H1 (cell line): Measurements from ENCODE around the gene CHI3L2. TPM values are rescaled to one million over a fixed set of nuclear protein-coding genes. Genes with fewer than 3 reads are reported as not detected.

ENCODE experiments used
- CTCF ChIA-PET: fragments of 300-600 bp; sonication (Branson Sonifier 250); formaldehyde crosslinking; loops from one replicate; lab custom pipeline; 2021; ENCODE audit not compliant: partially characterized antibody; lab: Charles Lee
- POLR2A ChIA-PET: fragments of 300-600 bp; sonication (Branson Sonifier 250); formaldehyde crosslinking; loops from one replicate; lab custom pipeline; 2021; ENCODE audit warnings: inconsistent platforms; ENCODE audit not compliant: partially characterized antibody; lab: Charles Lee
- DNase-seq, 2 experiments: peaks; one replicate each; pipeline versions ENCODE4 v3.0.0 to v3.0.0-alpha.2; 2010 to 2022; ENCODE audit warnings: low spot score in 2 of 2, low read depth in 1 of 2, mixed read lengths in 1 of 2
- FAIRE-seq: peaks from 2 replicates; lab custom pipeline; 2011; peaks lifted over from hg19 to GRCh38; lab: Jason Lieb, UNC
- H2AFZ ChIP-seq: 2 replicates; pipeline ENCODE4 v1.8.1; 2012; ENCODE audit warnings: low read length, inconsistent platforms
- H2AK5ac ChIP-seq: 2 replicates; pipeline ENCODE4 v1.6.1; 2013; ENCODE audit warnings: low read depth, low read length
- H2BK120ac ChIP-seq: replicated peaks from 2 replicates; pipeline ENCODE3; 2013; ENCODE audit warnings: low read depth, low read length, inconsistent platforms
- H2BK12ac ChIP-seq: 2 replicates; pipeline ENCODE4 v1.6.1; 2013; ENCODE audit warnings: low read depth, low read length
- H2BK15ac ChIP-seq: 2 replicates; pipeline ENCODE4 v1.6.1; 2013; ENCODE audit warnings: low read length
- H2BK20ac ChIP-seq: 2 replicates; pipeline ENCODE4 v1.6.1; 2013; ENCODE audit warnings: low read length
- H2BK5ac ChIP-seq: 2 replicates; pipeline ENCODE4 v1.6.1; 2013; ENCODE audit warnings: low read depth, low read length
- H3K14ac ChIP-seq: 2 replicates; pipeline ENCODE4 v1.6.1; 2013; ENCODE audit warnings: inconsistent platforms; ENCODE audit not compliant: insufficient read length
- H3K18ac ChIP-seq: 2 replicates; pipeline ENCODE4 v1.6.1; 2013; ENCODE audit warnings: low read length; ENCODE audit errors: extremely low read depth
- H3K23ac ChIP-seq: 2 replicates; pipeline ENCODE4 v1.6.1; 2013; ENCODE audit warnings: inconsistent platforms; ENCODE audit not compliant: insufficient read length
- H3K23me2 ChIP-seq: 2 replicates; pipeline ENCODE4 v1.6.1; 2013; ENCODE audit warnings: low read depth, low read length
- H3K27ac ChIP-seq: 2 replicates; pipeline ENCODE4 v1.6.1; 2011; ENCODE audit warnings: low read depth, low read length, inconsistent platforms
- H3K27me3 ChIP-seq, 4 experiments: replicated peaks in 1 of 4; 1 replicate in 1 of 4; 2 replicates in 3 of 4; pipeline versions ENCODE4 v1.6.1 to v1.8.1; 2011 to 2013; ENCODE audit warnings: low read length in 3 of 4, mild to moderate bottlenecking in 3 of 4, inconsistent platforms in 2 of 4, mixed read lengths in 2 of 4, moderate library complexity in 1 of 4; ENCODE audit not compliant: control insufficient read depth in 3 of 4, insufficient read depth in 3 of 4; ENCODE audit errors: extremely low read depth in 1 of 4
- H3K36me3 ChIP-seq, 4 experiments: 2 replicates each; pipeline versions ENCODE4 v1.6.1 to v1.8.1; 2011 to 2013; ENCODE audit warnings: mild to moderate bottlenecking in 4 of 4, low read length in 3 of 4, moderate library complexity in 2 of 4, control low read depth in 1 of 4, inconsistent platforms in 1 of 4; ENCODE audit not compliant: insufficient read depth in 4 of 4, control insufficient read depth in 2 of 4
- H3K4ac ChIP-seq: replicated peaks from 2 replicates; pipeline ENCODE3; 2013; ENCODE audit warnings: low read length, low read depth, mixed read lengths, inconsistent platforms; ENCODE audit not compliant: insufficient read length
- H3K4me1 ChIP-seq, 4 experiments: replicated peaks in 1 of 4; 1 replicate in 1 of 4; 2 replicates in 3 of 4; pipeline versions ENCODE4 v1.6.1 to v1.8.1; 2011 to 2013; ENCODE audit warnings: low read length in 3 of 4, inconsistent platforms in 2 of 4, mixed read lengths in 1 of 4; ENCODE audit not compliant: insufficient read depth in 4 of 4, control insufficient read depth in 3 of 4
- H3K4me2 ChIP-seq, 2 experiments: 2 replicates each; pipeline versions ENCODE4 v1.6.1 to v1.8.1; 2011 to 2013; ENCODE audit warnings: low read depth in 2 of 2, low read length in 2 of 2, control low read depth in 1 of 2, inconsistent platforms in 1 of 2, mild to moderate bottlenecking in 1 of 2; ENCODE audit not compliant: insufficient read depth in 1 of 2
- H3K4me3 ChIP-seq, 4 experiments: fragments of 200-600, 300-600 bp in 1 of 4; sonication (generic), shearing (Covaris generic), sonication (Bioruptor Twin) in 1 of 4; 2 replicates each; pipeline versions ENCODE4 v1.5.1 to v1.8.1; 2011 to 2016; ENCODE audit warnings: low read length in 4 of 4, low read depth in 3 of 4, control low read depth in 2 of 4, inconsistent platforms in 2 of 4, mild to moderate bottlenecking in 2 of 4, mixed read lengths in 1 of 4, moderate library complexity in 1 of 4; ENCODE audit not compliant: insufficient read depth in 2 of 4; ENCODE audit errors: extremely low read depth in 1 of 4
- H3K56ac ChIP-seq: replicated peaks from 2 replicates; pipeline ENCODE3; 2013; ENCODE audit warnings: low read depth, mild to moderate bottlenecking, mixed read lengths, low read length, inconsistent platforms; ENCODE audit not compliant: insufficient read length
- H3K79me1 ChIP-seq: 2 replicates; pipeline ENCODE4 v1.6.1; 2013; ENCODE audit warnings: low read depth, low read length, control low read depth
- H3K79me2 ChIP-seq, 2 experiments: 2 replicates each; pipeline versions ENCODE4 v1.6.1 to v1.8.1; 2012 to 2013; ENCODE audit warnings: low read length in 2 of 2, mild to moderate bottlenecking in 2 of 2, inconsistent platforms in 1 of 2; ENCODE audit not compliant: insufficient read depth in 2 of 2, control insufficient read depth in 1 of 2
- H3K9ac ChIP-seq, 4 experiments: replicated peaks in 1 of 4; 1 replicate in 1 of 4; 2 replicates in 3 of 4; pipeline versions ENCODE4 v1.6.1 to v1.8.1; 2011 to 2013; ENCODE audit warnings: low read depth in 3 of 4, low read length in 3 of 4, control low read depth in 2 of 4, mild to moderate bottlenecking in 2 of 4, moderate library complexity in 2 of 4, inconsistent platforms in 1 of 4; ENCODE audit errors: extremely low read depth in 1 of 4
- H3K9me3 ChIP-seq, 2 experiments: 2 replicates each; pipeline versions ENCODE4 v1.6.1 to v1.8.1; 2012 to 2013; ENCODE audit warnings: mild to moderate bottlenecking in 2 of 2, moderate library complexity in 2 of 2, control low read depth in 1 of 2, inconsistent platforms in 1 of 2, low read depth in 1 of 2, low read length in 1 of 2, mixed read lengths in 1 of 2; ENCODE audit not compliant: insufficient read depth in 2 of 2
- H4K20me1 ChIP-seq, 2 experiments: replicated peaks in 1 of 2; 2 replicates each; pipeline versions ENCODE3 to v1.8.1; 2011 to 2013; ENCODE audit warnings: inconsistent platforms in 2 of 2, low read length in 2 of 2, mild to moderate bottlenecking in 1 of 2; ENCODE audit not compliant: insufficient read depth in 2 of 2, control insufficient read depth in 1 of 2
- H4K5ac ChIP-seq: 2 replicates; pipeline ENCODE4 v1.6.1; 2013; ENCODE audit warnings: low read length, low read depth, mixed read lengths, inconsistent platforms; ENCODE audit not compliant: insufficient read length
- H4K8ac ChIP-seq: 2 replicates; pipeline ENCODE4 v1.8.0; 2013; ENCODE audit warnings: mild to moderate bottlenecking, moderate library complexity, low read length, inconsistent platforms; ENCODE audit not compliant: insufficient read depth; ENCODE audit errors: extremely low read depth
- H4K91ac ChIP-seq: replicated peaks from 2 replicates; pipeline ENCODE3; 2013; ENCODE audit warnings: low read length, mixed read lengths, inconsistent platforms; ENCODE audit not compliant: insufficient read length
- ZNF274 ChIP-seq: IDR thresholded peaks from 2 replicates; pipeline ENCODE4 v1.7.0; 2012; ENCODE audit warnings: low read length, borderline replicate concordance; ENCODE audit errors: extremely low read depth
- WGBS, 2 experiments: shearing (Covaris generic) in 1 of 2; methylation state at CpG; one replicate each; pipeline versions ENCODE4 v1.1.6 to v1.1.7; 2013 to 2015; ENCODE audit warnings: low lambda C conversion rate in 2 of 2, mixed read lengths in 2 of 2, inconsistent platforms in 1 of 2, low coverage in 1 of 2, missing lambda C conversion rate in 1 of 2; ENCODE audit not compliant: insufficient replicate concordance in 2 of 2, insufficient coverage in 1 of 2, insufficient read length in 1 of 2; ENCODE audit errors: extremely low coverage in 1 of 2, missing lambda C conversion rate in 1 of 2; 5-methylcytosine and 5-hydroxymethylcytosine counted together
- polyA plus RNA-seq, 7 experiments: library from polyadenylated mRNA; depleted of rRNA in 3 of 7; stranded (reverse) in 5 of 7; unstranded in 2 of 7; fragments of >200 nt in 5 of 7; fragments of 200-250 nt in 2 of 7; gene quantifications; 1 replicate in 5 of 7; 2 replicates in 1 of 7; 4 replicates in 1 of 7; pipeline versions ENCODE4 v1.2.1 to v1.2.3, GENCODE V29; 2011 to 2013; ENCODE audit warnings: missing spikeins in 2 of 7, mixed read lengths in 2 of 7
- total RNA-seq: library from RNA; stranded (reverse); fragmentation: NEBNext Ultra II Directional; extraction: Animal tissue kit (Norgen Biotek cat#: 25700); gene quantifications from 2 replicates; pipeline ENCODE4 v1.2.1, GENCODE V29; 2021

The CHI3L2 gene
- total and polyA plus RNA-seq, 2 of the 8 experiments (the other 6 are each of a cell fraction or from before 2014, with no cell fraction given), result not detected

DNA sequence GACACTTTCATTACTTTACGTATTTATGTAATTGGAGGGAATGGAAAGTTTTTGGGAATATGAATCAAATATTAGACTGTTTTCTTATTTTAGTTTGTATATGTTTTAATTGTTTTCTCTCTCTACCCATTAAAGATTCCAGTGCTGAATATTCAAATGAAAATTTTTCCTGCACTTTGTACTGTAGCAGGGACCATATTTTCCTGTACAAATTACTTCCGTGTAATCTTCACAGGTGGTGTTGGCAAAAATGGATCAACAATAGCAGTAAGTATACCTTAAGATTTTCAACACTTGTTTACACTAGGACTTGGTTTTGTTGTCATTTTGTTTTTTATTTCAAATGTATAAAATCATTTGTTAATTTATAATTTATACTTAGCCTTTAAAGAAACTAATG is 45.5 kb upstream of the CHI3L2 start:
- H3K9ac ChIP-seq, result no peak overlapping the region
- H3K4me3 ChIP-seq, result no peak overlapping the region
- H3K23me2 ChIP-seq, result no peaks in the 10 kb centered on the region
- no peaks in the 10 kb centered on the region for H4K20me1 ChIP-seq
- FAIRE-seq (no peak), DNase-seq (no peak)
- H2AK5ac ChIP-seq, result no peak overlapping the region
- no peak overlapping the region for H3K14ac ChIP-seq
- no peak overlapping the region for H3K23ac ChIP-seq
- no peak overlapping the region for H2BK12ac ChIP-seq
- no peak overlapping the region for H2BK15ac ChIP-seq
- no peak for TF ChIP-seq ZNF274
- H3K4me1 ChIP-seq, result no peaks in the 10 kb centered on the region
- no peak overlapping the region for H3K4me2 ChIP-seq
- H3K18ac ChIP-seq, result no peak overlapping the region
- H2BK120ac ChIP-seq, result no peak overlapping the region
- H3K27me3 ChIP-seq, result no peaks in the 10 kb centered on the region
- ChIA-PET POLR2A (interaction anchor here (0.6 to 1.2 kb wide), 3 partner anchors 13 to 254 kb away, joined by 3 to 4 read pairs (median 3); no protein-coding TSS in a partner anchor), CTCF (no interaction called here)
- no peak overlapping the region for H3K4ac ChIP-seq
- H3K36me3 ChIP-seq, result peaks cover 0 to 20% (median 14%) of the 10 kb centered on the region in 4 experiments
- H3K79me1 ChIP-seq, result no peaks in the 10 kb centered on the region
- no peak overlapping the region for H3K56ac ChIP-seq
- no peak overlapping the region for H2BK5ac ChIP-seq
- H4K91ac ChIP-seq, result no peak overlapping the region
- H2AFZ ChIP-seq, result no peak overlapping the region
- H3K27ac ChIP-seq, result no peak overlapping the region
- no peak overlapping the region for H4K8ac ChIP-seq
- 86 to 100% methylated on average over 1 to 2 of the region's 2 CpGs for WGBS, 2 experiments
- H4K5ac ChIP-seq, result no peak overlapping the region
- no peaks in the 10 kb centered on the region for H3K9me3 ChIP-seq
- H3K79me2 ChIP-seq, result no peaks in the 10 kb centered on the region
- no peak overlapping the region for H2BK20ac ChIP-seq
